ENCODE measurements around the gene EEIG2. TPM values are rescaled to one million over a fixed set of nuclear protein-coding genes. Genes with fewer than 3 reads are reported as not detected.

Gene EEIG2
- total and polyA plus RNA-seq, 9 donors: 5.3 to 37.8 (median 11.3) TPM

DNA sequence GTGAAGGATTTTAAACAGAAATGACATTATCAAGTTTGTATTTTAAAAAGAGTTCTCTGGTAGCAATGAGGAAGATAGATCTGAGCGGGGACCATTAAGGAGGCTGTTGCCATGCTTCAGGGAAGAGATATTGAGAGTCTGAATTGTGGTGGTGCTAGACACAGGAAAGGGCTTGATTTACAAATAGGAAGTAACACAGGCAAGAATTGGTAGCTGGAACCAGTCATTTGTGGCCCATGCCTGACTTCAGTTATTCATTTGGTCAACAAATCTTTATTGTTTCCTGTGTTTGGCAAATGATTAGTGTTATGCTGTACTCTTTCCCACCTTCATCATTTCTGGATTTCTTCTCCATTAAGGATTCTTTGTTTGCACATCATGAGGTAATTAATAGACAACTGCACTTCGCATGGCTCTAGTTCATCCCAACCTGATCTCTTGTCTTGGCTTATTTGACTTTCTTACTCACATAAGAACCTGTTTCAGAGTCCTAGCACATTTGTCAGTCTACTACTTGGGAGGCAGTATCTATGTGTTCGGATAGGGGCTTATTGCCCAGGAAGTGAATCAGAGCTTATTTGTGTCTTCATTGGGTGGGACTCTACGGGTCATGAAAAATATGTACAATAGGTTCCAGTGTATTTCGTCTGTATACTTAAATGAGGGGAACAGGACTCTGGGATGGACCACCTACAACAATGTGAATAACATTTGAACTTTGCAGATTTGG lies 32.3 kb downstream of the EEIG2 start:
- H3K27me3 ChIP-seq: no peaks in the 10 kb centered on the region

DNA sequence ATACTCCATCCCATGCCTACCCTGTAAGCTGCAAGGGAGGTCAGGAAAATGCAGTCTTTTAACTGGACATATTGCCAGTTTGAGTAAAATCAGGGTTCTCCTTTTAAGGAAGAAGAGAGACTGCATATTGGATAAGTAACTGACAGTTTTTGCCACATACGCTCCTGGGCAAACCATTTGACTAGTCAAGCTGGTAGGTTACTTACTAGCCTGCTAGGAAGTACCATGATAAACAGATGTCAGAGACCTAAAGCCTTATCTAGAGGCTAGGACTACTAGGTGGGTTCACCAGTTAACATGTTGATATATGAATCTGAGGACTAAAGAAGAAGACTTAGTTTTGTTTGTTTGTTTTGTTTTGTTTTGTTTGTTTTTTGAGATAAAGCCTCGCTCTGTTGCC lies 33.5 kb downstream of the EEIG2 start:
- Histone ChIP-seq H3K4me3 (no peak overlapping the region), H3K9me3 (no peaks in the 10 kb centered on the region), H3K4me1 (ENCODE audit: insufficient read depth) (peaks cover 5% of the 10 kb centered on the region), H3K36me3 (no peaks in the 10 kb centered on the region), H3K27ac (no peak overlapping the region), H3K27me3 (no peaks in the 10 kb centered on the region)
- no peak for TF ChIP-seq CTCF (IDR thresholded peaks at IDR 0.05)
- TF ChIP-seq POLR2A (IDR thresholded peaks at IDR 0.05): no peak
- TF ChIP-seq EP300 (IDR thresholded peaks at IDR 0.05): no peak
- 89 to 94% (median 91%) methylated on average over 2 of the region's 2 CpGs for WGBS, 3 donors
- no peak for DNase-seq
- intact Hi-C loops (cut with DNase I): no loop called here

More for the DNA sequence above, 32.3 kb downstream of the EEIG2 start:
- TF ChIP-seq EP300 (IDR thresholded peaks at IDR 0.05): no peak
- TF ChIP-seq CTCF (IDR thresholded peaks at IDR 0.05): no peak
- TF ChIP-seq POLR2A (IDR thresholded peaks at IDR 0.05): no peak
- no peaks in the 10 kb centered on the region for H3K9me3 ChIP-seq
- DNase-seq: no peak
- H3K4me3 ChIP-seq: no peak overlapping the region
- WGBS, 3 donors: 86 to 95% (median 94%) methylated on average over 5 of the region's 5 CpGs
- peaks cover 5% of the 10 kb centered on the region for H3K4me1 ChIP-seq (ENCODE audit: insufficient read depth)
- intact Hi-C loops (cut with DNase I): no loop called here
- H3K27ac ChIP-seq: no peak overlapping the region
- H3K36me3 ChIP-seq: no peaks in the 10 kb centered on the region

DNA sequence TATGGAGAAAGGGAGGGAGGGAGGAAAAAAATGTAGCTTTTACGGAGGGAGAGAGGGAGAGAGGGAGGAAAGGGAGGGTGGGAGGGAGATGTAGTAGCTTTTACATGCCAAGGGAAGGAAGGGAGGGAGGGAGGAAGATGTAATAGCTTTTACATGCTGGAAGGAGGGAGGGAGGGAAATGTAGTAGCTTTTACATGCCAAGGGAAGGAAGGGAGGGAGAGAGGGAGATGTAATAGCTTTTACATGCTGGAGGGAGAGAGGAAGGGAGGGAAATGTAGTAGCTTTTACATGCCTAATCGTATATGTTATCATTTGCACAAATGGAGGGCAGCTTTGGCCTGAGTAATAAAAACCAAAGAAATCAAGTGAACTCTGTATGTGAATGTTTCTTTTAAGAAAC lies 35.6 kb downstream of the EEIG2 start:
- DNase-seq: no peak
- intact Hi-C loops (cut with DNase I): no loop called here

DNA sequence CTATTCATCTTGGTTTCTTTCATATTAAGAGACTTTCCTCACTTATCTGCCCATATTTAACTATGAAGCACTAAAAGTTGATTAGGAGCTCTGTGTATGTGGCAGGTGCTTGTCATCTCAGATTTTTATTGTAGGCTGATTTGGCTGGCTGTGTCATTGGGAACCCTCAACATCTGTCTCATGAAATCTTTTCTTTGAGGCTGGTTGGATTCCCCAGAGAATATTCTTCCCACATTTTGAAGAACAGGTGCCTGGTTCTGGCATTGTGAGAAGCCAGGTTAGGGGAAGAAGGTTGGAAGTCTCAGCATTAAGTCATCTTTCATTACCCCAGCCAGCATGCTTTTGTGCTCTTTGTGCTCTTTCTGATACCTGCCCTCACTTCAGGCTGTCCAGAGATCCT lies 37.1 kb downstream of the EEIG2 start:
- Histone ChIP-seq H3K36me3 (no peaks in the 10 kb centered on the region), H3K4me1 (ENCODE audit: insufficient read depth) (no peaks in the 10 kb centered on the region), H3K27me3 (no peaks in the 10 kb centered on the region), H3K4me3 (no peak overlapping the region), H3K9me3 (no peaks in the 10 kb centered on the region), H3K27ac (no peak overlapping the region)
- no peak for TF ChIP-seq EP300 (IDR thresholded peaks at IDR 0.05)
- no peak for TF ChIP-seq CTCF (IDR thresholded peaks at IDR 0.05)
- no peak for TF ChIP-seq POLR2A (IDR thresholded peaks at IDR 0.05)
- intact Hi-C loops (cut with DNase I): no loop called here
- DNase-seq: no peak

More for the DNA sequence above, 35.6 kb downstream of the EEIG2 start:
- Histone ChIP-seq H3K27ac (no peak overlapping the region), H3K4me3 (no peak overlapping the region), H3K9me3 (no peaks in the 10 kb centered on the region), H3K36me3 (no peaks in the 10 kb centered on the region), H3K4me1 (ENCODE audit: insufficient read depth) (peaks cover 3% of the 10 kb centered on the region), H3K27me3 (no peaks in the 10 kb centered on the region)
- 2 to 7% (median 5%) methylated on average over 2 of the region's 2 CpGs for WGBS, 3 donors
- no peak for TF ChIP-seq EP300 (IDR thresholded peaks at IDR 0.05)
- TF ChIP-seq POLR2A (IDR thresholded peaks at IDR 0.05): no peak
- no peak for TF ChIP-seq CTCF (IDR thresholded peaks at IDR 0.05)
